HG02973 (cell line): ENCODE results near the gene PSMB2.
"Not testable (repeated sequence)": the region's sequence is repeated elsewhere in the genome, so short reads cannot be mapped to it uniquely, and the experiment has no call there.

Experiments used
- ATAC-seq: cut with Tn5 transposase; IDR thresholded peaks from one replicate; pipeline ENCODE4 v1.9.1; 2021; ENCODE audit warnings: moderate library complexity; ENCODE audit not compliant: unreplicated experiment

The PSMB2 gene

DNA sequence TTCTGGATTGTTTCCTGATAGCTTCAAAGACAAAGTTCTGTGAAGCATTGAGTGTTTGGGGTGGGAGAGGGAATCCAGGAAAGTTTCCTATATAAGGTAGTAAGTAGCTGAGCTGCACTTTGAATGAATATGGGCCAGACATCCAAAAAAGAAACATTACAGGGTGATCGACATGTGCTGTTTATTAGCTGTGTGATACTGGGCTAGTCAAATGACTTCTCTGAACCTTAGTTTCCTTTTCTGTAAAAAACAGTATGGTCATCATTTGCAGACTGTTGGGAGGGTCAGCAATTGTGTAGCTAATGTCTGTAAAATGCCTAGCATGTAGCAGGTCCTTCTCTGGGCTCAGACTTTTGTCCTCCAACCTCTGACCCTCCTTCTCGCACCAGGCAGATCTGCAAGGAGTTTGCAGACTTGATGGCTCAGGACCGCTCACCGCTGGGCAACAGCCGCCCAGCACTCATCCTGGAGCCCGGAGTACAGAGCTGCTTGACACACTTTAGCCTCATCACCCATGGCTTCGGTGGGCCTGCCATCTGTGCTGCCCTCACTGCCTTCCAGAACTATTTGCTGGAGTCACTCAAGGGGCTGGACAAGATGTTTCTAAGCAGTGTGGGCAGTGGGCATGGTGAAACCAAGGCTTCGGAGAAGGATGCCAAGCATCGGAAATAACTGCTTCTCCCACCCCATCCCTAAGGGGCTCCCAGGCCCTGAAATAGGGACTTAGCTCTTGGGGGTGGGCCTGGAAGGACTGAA, 47.1 kb downstream of the PSMB2 start:
- no peak for ATAC-seq

DNA sequence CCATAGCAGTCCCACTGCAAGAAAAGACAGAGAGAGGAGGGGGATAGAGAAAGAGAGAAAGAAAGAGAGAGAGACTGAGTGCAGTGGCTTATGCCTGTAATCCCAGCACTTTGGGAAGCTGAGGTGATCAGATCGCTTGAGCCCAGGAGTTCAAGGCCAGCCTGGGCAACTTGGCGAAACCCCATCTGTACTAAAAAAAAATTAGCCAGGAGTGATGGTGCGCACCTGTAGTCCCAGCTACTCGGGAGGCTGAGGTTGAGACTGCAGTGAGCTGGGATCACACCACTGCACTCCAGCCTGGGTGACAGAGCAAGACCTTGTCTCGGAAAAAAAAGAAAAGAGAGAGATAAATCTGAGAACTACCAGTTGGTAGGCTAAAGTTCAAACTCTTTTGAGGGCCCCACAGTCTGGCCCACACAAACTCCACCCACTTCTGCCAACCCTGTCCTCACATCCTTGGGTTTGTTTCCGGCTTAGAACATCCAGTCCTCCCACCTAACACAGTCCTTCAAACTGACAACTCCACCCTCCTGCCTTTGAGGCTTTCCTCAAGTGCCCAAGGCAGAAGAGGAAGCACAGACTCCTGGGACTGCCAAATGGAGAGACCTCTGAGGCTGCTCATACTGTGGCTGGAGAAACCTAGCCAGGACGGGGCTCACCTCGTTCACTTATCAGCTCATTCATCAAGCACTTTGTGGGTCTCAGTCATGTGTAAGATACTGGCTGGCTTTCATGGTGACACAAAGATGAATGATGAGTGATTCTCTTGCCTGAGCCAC, 48.1 kb downstream of the PSMB2 start:
- ATAC-seq: no peak

DNA sequence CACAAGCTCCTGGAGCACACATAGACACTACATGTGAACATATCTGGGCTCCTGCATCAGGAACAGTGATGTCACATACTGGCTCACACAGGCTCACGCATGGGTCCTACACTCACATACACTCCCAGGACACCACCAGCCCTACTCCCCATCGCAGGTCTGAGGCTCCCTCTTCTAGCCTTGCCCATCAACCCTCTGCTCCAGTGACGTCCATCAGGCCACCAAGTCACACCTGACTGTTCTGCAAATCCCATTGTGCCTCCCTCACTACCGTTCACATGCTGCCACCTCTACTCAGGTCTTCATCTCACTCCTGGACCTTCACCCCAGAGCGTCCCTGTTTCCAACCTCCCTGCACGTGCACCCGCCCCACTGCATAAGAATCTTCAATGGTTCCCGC, 50.1 kb downstream of the PSMB2 start:
- no peak for ATAC-seq

DNA sequence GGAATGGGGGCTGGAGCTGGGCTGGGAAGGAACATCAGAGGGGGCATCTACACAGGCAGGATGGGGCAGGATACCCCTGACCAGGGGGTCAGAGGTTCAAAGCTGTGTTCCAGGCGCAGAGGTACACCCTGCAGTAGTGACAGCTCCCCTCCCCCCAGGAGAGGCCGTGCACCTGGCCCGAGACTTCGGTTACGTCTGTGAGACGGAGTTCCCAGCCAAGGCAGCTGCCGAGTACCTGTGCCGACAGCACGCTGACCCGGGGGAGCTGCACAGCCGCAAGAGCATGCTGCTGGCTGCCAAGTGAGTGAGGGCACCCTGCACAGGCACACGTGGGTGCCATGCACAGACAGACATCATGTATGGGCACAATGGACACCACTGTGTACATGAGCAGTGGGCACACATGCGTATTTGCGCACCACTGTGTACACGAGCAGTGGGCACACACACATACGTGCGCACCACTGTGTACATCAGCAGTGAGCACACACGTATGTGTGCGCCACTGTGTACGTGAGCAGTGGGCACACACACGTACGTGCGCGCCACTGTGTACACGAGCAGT, 50.8 kb downstream of the PSMB2 start:
- ATAC-seq: no peak

DNA sequence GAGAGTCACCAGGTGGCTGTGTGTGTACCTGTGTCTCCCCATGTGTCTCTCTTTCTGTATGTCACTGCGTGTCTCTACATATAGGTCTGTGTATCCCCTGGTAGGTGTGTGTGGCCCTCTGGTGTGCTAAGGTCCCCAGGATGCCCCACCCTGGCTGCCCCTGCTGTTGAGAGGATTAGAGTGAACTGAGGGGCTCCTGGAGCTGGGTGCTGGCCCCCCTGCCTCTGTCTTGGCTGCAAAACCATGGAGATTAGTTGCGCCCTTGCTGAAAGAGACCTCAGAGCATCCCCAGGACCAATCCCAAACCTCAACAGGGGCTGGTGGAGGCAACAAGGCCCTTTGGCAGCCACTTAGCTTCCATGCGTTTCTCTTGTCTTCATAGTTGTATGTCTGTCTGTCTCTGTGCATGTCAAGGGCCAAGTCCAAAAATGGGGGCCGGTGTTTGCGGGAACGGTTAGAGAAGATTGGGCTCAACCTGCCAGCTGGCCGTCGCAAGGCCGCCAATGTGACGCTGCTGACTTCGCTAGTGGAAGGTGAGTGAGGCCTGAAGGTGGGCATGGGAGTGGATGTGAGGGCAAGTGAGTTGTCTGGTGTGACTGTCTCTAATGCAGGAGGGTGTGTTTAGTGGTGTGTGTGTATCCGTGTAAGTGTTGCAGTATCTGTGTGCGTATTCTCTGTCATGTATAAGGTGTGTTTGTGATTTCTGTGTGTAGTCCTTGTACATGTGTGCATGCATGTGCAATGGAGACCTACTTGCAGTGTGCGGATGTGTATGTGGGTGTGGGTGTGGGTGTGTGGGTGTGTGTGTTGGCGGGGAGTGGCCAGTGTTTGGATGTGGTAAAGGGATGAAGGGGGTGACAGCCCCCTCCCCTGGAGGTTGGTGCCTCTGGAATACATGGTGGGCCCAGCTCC, 51.6 kb downstream of the PSMB2 start:
- no peak for ATAC-seq

DNA sequence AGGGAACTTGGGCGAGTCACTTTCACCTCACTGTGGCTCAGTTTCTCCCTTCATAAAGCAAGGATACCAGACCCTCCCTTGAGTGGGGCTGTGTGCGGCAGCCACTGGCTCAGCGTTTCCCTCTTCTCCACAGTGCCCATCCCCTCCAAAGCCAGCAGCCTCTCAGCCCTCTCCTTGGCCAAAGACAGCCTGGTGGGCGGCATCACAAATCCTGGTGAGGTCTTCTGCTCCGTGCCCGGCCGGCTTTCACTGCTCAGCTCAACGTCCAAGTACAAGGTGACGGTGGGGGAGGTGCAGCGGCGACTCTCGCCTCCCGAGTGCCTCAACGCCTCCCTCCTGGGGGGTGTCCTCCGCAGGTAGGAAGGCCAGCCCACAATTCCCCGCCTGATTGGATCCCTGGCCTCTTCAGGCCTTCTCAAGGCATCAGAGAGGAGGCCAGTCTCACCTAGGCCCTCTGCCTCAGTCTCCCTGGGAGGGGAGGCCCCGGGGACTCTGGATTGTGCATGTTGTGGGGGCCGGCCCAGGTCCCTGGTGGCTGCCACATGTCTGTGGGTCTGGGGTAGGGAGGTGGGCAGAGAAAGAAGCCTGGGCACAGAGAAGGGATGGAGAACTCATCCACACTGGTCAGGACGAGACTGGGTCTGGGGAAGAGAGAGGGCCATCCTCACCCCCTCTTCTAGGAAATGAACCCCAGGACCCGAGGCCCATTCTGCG, 53.0 kb downstream of the PSMB2 start:
- ATAC-seq: no peak

DNA sequence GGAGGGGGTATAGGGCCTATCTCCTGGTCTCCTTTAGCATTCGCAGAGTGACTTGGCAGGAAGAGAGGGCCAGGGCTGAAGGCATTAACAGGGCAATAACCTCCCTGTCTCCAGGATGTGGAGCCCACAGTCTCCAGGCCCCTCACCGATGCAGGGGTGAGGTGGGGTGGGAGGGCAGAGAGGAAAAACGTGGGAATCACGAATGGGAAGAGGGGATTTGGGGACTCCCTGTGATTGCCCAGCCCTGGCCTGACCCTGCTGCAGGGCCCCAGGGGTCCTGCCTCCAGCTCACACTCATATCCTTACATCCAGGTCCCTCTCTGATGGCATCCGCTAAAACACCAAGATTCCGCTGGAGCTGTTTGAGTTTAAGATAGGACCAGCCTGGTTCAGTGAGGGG, 53.6 kb downstream of the PSMB2 start:
- ATAC-seq: no peak

DNA sequence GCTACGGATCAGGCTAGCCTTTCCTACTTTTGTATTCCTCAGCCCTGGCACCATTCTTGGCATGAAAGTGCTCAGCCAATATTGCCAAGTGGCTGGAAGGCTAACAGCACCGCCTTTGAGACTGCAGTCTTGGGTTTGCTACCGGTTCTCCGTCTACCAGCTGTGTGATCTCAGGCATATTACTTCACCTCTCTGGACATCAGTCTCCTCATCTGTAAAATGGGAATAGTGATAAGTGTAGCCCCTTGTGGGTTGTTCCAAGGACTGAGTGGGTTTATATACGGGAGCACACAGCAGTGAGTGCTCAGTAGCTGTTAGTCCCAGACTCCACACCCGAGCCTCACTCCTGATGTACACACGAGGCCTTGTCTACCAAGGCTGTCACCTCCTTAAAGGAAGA, 54.5 kb downstream of the PSMB2 start:
- no peak for ATAC-seq

DNA sequence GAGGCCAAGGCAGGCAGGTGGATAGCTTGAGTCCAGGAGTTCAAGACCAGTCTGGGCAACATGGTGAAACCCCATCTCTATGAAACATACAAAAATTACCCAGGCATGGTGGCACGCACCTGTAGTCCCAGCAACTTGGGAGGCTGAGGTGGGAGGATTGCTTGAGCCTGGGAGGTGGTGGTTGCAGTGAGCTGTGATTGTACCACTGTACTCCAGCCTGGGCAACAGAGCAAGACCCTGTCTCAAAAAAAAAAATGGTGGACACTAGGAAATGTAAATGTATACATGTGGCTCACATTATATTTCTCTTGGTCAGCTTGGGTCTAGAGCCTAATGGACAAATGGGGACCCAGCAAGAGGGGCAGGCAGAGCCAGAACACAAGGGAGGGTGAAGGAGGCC, 55.5 kb downstream of the PSMB2 start:
- not testable (repeated sequence) for ATAC-seq

DNA sequence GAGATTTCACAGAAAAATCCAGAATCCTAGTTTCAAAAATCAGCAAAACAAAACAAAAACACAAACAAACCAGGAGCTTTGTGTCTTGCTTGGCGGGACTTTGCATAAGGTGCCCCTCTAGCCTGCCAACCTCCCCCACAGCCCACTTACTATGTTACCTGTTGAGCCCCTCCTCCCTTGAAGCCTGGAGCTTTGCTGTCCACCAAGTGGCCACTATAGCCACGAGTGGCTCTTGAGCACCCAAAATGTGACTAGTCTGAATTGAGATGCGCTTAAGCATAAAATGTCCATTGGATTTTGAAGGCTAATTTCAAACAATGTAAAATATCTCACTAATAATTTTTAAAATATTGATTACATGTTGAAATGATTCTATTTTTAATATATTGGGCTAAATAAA, 56.0 kb downstream of the PSMB2 start:
- ATAC-seq: no peak

DNA sequence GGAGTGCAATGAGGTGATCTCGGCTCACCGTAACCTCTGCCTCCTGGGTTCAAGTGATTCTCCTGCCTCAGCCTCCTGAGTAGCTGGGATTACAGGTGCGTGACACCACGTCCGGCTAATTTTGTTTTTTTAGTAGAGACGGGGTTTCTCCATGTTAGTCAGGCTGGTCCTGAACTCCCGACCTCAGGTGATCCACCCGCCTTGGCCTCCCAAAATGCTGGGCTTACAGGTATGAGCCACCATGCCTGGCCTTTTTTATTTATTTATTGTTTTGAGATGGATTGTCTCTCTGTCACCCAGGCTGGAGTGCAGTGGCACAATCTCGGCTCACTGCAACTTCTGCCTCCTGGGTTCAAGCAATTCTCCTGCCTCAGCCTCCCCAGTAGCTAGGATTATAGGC, 59.7 kb downstream of the PSMB2 start:
- not testable (repeated sequence) for ATAC-seq

DNA sequence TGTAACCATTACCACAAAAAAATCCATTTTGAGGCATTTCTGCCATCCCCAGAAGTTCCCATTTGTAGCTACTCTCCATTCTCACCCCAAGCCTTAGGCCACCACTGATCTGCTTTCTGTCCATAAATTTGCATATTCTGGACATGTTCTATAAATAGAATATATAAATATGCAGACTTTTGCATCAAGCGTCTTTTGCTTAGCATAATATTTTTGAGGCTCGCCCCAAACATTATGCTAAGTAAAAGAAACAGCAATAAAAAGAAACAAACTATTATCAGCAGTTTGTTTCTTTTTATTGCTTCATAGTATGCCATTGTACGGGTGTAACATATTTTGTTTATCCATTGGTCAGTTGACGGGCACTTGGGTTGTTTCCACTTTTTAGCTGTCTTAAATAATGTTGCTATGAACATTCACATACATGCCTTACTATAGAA, 60.4 kb downstream of the PSMB2 start:
- no peak for ATAC-seq

DNA sequence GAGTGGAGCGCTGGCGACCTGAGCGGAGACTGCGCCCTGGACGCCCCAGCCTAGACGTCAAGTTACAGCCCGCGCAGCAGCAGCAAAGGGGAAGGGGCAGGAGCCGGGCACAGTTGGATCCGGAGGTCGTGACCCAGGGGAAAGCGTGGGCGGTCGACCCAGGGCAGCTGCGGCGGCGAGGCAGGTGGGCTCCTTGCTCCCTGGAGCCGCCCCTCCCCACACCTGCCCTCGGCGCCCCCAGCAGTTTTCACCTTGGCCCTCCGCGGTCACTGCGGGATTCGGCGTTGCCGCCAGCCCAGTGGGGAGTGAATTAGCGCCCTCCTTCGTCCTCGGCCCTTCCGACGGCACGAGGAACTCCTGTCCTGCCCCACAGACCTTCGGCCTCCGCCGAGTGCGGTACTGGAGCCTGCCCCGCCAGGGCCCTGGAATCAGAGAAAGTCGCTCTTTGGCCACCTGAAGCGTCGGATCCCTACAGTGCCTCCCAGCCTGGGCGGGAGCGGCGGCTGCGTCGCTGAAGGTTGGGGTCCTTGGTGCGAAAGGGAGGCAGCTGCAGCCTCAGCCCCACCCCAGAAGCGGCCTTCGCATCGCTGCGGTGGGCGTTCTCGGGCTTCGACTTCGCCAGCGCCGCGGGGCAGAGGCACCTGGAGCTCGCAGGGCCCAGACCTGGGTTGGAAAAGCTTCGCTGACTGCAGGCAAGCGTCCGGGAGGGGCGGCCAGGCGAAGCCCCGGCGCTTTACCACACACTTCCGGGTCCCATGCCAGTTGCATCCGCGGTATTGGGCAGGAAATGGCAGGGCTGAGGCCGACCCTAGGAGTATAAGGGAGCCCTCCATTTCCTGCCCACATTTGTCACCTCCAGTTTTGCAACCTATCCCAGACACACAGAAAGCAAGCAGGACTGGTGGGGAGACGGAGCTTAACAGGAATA, 64.0 kb downstream of the PSMB2 start:
- no peak for ATAC-seq

DNA sequence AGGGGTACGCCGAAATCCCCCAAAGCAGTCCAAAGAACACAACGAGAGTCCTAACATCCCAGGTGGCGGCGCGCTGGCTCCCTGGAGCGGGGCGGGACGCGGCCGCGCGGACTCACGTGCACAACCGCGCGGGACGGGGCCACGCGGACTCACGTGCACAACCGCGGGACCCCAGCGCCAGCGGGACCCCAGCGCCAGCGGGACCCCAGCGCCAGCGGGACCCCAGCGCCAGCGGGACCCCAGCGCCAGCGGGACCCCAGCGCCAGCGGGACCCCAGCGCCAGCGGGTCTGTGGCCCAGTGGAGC, 64.6 kb downstream of the PSMB2 start:
- not testable (repeated sequence) for ATAC-seq

DNA sequence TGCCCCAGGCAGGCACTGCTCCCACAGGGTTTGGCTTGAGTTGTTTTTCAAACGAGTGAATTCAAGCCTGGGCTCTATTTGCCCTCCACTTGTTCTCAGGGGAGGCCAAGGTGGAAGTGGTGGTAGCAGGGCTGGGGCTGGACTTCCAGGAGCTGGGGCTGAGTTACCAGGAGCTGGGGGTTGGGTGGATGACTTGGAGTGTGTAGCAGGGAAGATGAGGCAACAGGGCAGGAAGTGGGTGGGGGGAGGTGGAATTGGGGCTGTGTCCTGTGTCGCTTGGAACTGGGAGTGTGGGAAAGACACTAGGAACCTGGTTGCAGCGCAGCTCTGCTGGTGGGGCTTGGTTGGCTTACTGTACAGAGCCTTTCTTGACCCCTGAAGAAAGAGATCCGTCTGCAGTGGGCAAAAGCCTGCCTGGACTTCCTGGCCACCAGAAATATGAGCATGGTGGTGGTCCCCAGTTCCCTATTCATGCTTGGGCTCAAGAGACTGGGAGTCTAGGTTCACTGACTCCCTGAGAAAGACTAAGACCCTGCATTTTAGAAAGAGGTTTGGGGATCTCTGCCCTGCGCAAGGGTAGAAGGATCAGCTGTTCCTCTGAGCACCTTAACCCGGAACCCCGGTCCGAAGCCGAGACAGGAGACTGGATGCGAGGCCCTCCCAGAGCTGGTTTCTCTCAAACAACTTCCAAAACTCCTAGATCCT, 65.1 kb downstream of the PSMB2 start:
- no peak for ATAC-seq

DNA sequence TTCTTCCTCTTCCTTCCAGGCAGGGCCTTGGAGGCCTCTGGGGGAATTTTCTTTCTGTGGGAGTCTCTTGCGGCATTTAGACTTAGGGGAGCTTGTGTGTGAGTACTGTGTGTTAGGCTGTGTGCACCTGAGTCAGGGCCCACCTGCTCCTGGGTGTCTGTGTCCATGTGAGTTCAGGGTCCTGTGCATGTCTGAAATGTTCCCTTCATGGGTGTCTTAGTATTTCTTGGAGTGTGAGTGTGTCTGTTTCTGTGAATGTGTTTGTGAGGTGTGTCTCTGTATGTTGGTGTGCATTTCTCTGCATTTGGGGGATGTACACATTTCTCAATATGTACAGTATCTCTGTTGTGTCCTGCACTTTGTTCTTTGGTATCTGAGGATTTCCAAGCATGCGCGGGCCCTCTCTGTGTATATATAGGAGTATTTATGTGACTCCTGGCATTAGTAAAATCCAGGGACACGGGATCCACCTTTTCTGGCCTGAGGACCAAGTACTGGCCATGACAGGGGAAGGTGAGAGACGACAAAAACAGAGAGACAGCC, 65.8 kb downstream of the PSMB2 start:
- ATAC-seq: no peak

DNA sequence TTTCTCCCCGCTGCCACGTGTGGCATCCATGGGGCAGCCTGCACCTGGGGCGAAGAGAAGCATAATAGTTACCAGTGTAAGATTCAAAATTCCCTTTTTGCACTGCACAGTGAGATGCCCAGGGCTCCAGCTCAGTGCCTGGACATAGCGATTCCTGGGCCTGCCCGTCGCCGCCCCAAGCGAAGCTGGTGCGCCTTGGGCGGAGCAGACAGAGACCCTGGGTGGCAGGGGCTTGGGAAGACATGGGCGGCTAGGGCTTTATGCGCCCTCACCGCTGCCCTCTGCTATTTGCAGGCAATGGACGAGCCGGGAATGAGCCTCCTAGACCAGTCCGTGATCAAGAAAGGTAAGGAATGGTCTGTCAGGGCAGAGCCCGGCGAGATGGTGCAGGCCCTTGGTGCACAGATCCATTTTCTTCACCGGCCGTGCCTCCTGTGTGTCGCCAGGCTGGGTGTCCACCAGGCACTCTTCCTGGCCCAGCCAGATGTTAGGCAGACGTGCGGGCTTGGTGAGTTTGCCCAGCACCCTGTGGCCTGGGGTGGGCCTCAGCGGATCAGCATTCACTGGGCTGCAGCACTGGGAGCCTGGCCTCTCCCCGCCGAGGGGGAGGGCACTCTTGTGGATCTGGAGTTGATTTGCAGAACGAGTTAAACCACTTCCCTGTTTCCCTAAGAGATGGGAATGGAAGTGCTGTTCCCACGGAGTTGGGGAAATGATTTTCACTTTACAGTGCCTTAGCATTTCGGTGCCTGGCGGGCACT, 66.5 kb downstream of the PSMB2 start:
- ATAC-seq: no peak

DNA sequence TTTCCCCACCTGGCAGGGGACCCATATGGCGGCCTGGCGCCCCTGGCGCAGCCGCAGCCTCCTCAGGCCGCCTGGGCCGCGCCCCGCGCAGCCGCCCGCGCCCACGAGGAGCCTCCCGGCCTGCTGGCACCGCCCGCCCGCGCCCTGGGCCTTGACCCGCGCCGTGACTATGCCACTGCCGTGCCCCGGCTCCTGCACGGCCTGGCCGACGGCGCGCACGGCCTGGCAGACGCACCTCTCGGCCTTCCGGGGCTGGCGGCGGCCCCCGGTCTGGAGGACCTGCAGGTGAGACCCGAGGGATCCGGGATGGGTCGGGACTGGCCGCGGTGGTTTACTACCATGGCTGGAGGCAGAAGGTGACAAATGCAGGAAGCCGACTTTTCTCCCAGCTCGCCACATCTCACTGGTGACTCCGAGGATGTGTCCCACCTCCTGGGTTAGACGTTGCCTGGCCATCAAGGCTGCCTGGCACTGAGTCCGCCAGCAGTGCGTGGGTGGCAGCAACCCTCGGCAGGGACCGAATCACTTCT, 67.1 kb downstream of the PSMB2 start:
- no peak for ATAC-seq
